ENCODE data around the gene FLVCR2.

The FLVCR2 gene

DNA sequence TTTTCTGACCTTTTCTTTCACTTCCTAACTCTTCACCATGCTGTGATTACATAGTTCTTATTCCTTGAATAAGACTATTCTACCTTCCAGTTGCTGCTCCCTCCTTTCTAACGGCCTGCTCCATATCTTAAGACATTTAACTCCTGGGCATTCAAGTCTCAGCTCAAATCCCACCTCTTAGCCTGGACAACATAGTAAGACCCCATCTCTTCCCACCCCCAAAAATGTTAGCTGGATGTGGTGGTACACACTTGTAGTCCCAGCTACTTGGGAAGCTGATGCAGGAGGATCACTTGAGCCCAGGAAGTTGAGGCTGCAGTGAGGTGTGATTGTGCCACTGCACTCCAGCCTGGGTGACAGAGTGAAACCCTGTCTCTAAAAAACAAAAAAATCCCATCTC lies 71.4 kb downstream of the FLVCR2 start:
- no peak for DNase-seq (ENCODE audit: low read depth)
- in situ Hi-C loops (cut with HindIII; ENCODE audit: low sequenced_read_pairs): no loop called here
- H3K4me3 ChIP-seq (ENCODE audit: low read depth, low read length): no peak overlapping the region
- TF ChIP-seq, protein P1, sequence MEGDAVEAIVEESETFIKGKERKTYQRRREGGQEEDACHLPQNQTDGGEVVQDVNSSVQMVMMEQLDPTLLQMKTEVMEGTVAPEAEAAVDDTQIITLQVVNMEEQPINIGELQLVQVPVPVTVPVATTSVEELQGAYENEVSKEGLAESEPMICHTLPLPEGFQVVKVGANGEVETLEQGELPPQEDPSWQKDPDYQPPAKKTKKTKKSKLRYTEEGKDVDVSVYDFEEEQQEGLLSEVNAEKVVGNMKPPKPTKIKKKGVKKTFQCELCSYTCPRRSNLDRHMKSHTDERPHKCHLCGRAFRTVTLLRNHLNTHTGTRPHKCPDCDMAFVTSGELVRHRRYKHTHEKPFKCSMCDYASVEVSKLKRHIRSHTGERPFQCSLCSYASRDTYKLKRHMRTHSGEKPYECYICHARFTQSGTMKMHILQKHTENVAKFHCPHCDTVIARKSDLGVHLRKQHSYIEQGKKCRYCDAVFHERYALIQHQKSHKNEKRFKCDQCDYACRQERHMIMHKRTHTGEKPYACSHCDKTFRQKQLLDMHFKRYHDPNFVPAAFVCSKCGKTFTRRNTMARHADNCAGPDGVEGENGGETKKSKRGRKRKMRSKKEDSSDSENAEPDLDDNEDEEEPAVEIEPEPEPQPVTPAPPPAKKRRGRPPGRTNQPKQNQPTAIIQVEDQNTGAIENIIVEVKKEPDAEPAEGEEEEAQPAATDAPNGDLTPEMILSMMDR (IDR thresholded peaks at IDR 0.05; ENCODE audit: low read depth, low read length, missing control alignments): no peak

DNA sequence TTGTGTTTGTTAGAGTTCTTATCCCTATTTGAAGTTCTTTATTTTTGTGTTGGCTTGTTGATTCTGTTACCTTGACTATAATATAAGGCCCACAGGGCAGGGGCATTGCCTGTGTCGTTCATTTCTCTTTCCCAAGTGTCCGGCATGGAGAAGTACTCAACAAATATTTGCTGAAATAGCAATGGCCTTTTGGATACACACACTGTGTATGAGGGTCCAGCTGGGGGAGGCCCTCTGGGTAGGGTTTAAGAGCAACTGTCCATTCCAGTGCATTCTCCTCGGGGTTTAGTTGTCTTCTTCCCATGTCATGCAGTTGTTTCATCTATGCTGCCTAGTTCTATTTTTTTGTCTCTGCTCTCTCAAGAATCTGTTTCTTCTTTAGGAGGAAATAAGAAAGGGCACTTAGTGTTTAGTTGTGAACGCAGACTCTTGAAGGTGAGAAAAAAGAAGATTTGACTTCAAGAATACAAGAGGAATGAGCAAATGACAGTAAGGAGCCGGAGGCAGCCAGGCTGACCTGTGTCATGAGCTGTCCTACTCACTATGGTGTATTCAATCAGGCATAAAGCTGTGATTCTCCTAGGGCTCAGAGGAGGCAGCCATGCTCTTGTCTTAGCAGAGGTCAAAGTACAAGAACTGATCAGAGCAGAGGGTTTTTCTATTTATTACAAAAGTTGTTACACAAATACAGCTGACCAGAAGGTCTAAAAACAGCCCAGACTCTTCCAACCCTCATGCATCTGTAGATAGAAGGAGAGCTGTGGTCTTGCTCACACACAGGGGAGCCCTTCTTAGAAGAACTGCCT lies 72.0 kb downstream of the FLVCR2 start:
- TF ChIP-seq, protein P1 (IDR thresholded peaks at IDR 0.05; ENCODE audit: low read depth, low read length, missing control alignments): no peak
- DNase-seq (ENCODE audit: low read depth): no peak
- in situ Hi-C loops (cut with HindIII; ENCODE audit: low sequenced_read_pairs): no loop called here
- no peak overlapping the region for H3K4me3 ChIP-seq (ENCODE audit: low read depth, low read length)

DNA sequence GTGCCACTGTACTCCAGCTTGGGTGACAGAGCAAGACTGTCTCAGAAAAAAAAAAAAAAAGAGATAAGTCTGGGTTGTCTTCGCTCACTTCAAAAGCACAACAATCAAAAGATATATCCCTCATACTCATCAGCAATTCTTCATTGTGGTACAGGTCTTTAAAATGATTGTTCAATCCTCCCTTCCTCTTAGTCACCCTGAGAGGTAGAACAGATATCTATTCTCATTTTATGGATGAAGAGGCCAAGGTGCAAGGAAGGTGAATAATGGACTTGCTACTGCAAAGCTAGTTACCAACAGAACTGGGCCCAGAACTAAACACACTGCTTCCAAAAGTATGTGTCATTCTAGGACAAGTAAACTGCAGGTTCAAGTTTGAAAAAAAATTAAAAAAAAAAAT lies 75.1 kb downstream of the FLVCR2 start:
- no peak overlapping the region for H3K4me3 ChIP-seq (ENCODE audit: low read depth, low read length)
- TF ChIP-seq, protein P1 (IDR thresholded peaks at IDR 0.05; ENCODE audit: low read depth, low read length, missing control alignments): no peak
- in situ Hi-C loops (cut with HindIII; ENCODE audit: low sequenced_read_pairs): no loop called here
- no peak for DNase-seq (ENCODE audit: low read depth)

DNA sequence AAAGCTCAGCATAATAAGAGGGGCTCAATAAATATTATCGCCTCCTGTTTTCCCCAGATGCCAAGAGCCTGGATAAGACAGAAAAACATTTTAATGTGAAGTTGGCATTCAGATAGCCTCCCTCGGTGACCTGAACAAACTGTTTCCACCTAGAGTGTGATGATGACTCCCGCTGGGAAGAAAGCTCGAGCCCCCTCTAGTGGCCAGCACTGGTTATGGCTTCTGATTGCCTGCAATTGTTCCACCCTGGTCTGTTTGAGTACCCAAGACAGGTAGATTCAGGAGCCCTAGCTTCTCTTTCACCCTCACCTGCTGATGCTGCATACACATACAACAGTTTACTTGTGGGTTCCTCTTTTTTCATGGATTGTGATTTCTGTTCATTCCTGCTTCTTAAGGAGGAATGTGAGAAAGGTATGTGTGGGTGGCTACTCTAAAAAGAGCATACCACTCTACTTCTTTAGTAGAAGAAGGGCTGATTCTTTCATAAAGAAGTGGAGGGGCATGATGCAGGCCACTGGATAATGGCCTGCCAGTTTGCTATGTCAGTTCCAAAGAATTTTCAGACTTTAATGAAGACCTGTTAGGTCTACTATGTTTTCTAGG lies 75.8 kb downstream of the FLVCR2 start:
- TF ChIP-seq, protein P1 (IDR thresholded peaks at IDR 0.05; ENCODE audit: low read depth, low read length, missing control alignments): peak; percentile 98
- in situ Hi-C loops (cut with HindIII; ENCODE audit: low sequenced_read_pairs): no loop called here
- no peak for DNase-seq (ENCODE audit: low read depth)
- no peak overlapping the region for H3K4me3 ChIP-seq (ENCODE audit: low read depth, low read length)

DNA sequence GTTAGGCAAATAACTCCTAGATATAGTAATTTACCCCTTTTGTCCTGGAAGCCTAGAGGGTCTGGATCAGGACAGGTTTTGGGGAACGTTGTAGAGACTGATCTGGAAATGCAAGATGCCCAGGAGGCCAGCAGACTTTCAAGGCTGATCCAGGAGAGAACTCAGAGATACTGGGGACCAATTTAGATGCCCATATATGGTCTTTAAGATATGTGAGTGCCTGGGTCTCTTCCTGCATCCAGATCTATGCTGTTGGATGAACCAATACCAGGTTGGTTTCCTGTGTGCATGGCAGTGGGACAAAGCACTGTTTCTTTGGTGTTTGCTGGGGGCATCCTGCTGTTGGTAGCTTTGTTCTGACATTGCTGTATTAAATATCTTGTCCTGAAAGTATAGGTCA lies 76.8 kb downstream of the FLVCR2 start:
- in situ Hi-C loops (cut with HindIII; ENCODE audit: low sequenced_read_pairs): no loop called here

DNA sequence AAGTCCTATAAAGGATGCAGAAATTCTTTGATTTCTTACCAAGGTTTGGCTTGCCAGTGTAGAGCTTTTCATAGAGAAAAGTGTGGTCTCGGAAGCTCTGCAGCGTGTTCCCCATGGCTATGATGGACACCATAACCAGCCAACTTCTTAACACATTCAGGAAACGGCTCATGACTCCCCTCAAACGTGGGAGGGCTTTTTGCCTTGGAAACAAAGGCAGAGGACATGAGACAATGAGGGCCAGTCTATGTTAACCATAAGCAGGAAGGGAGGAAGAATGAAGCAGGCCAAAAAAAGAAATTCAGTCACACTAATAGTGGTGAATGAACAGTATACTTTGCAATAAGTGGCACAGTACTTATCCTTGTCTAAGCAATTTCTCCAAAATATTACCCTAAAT lies 78.9 kb downstream of the FLVCR2 start:
- TF ChIP-seq, protein P1 (IDR thresholded peaks at IDR 0.05; ENCODE audit: low read depth, low read length, missing control alignments): no peak
- no peak overlapping the region for H3K4me3 ChIP-seq (ENCODE audit: low read depth, low read length)
- in situ Hi-C loops (cut with HindIII; ENCODE audit: low sequenced_read_pairs): no loop called here
- no peak for DNase-seq (ENCODE audit: low read depth)

More for the DNA sequence above, 76.8 kb downstream of the FLVCR2 start:
- DNase-seq (ENCODE audit: low read depth): no peak
- H3K4me3 ChIP-seq (ENCODE audit: low read depth, low read length): no peak overlapping the region
- TF ChIP-seq, protein P1 (IDR thresholded peaks at IDR 0.05; ENCODE audit: low read depth, low read length, missing control alignments): no peak

Data from astrocyte of the cerebellum (primary cell).